Neural cell (in vitro differentiated cells): Measurements from ENCODE around the gene WIPF3. TPM values are rescaled to one million over a fixed set of nuclear protein-coding genes. Genes with fewer than 3 reads are reported as not detected.

Experiments used
- H2AFZ ChIP-seq: fragments of 200-600, 300-800 bp; sonication (generic), shearing (Covaris generic); 2 replicates; pipeline ENCODE4 v1.6.0; 2014; ENCODE audit warnings: low read depth, mild to moderate bottlenecking, antibody characterized with exemption, low read length, moderate library complexity
- H3F3A ChIP-seq: fragments of 200-600 bp; shearing (Covaris generic); 2 replicates; pipeline ENCODE4 v1.6.1; 2016; ENCODE audit warnings: mild to moderate bottlenecking, moderate library complexity, mixed read lengths, antibody characterized with exemption, low read length; ENCODE audit not compliant: insufficient read depth, poor library complexity, severe bottlenecking
- H3K27ac ChIP-seq: fragments of 200-600, 300-800 bp; sonication (generic), shearing (Covaris generic); 2 replicates; pipeline ENCODE4 v1.5.1; 2014; ENCODE audit warnings: mild to moderate bottlenecking, low read length, moderate library complexity
- H3K27me3 ChIP-seq: fragments of 300-800, 200-600 bp; sonication (generic), shearing (Covaris generic); 2 replicates; pipeline ENCODE4 v1.6.0; 2014; ENCODE audit warnings: mild to moderate bottlenecking, low read depth, low read length, moderate library complexity; ENCODE audit not compliant: insufficient read depth
- H3K36me3 ChIP-seq: fragments of 300-800, 200-600 bp; sonication (generic), shearing (Covaris generic); 2 replicates; pipeline ENCODE4 v1.5.1; 2014; ENCODE audit warnings: mild to moderate bottlenecking, antibody characterized with exemption, low read length, moderate library complexity; ENCODE audit not compliant: insufficient read depth
- H3K4me2 ChIP-seq: fragments of 300-800, 200-600 bp; sonication (generic), shearing (Covaris generic); 2 replicates; pipeline ENCODE4 v1.6.0; 2014; ENCODE audit warnings: mild to moderate bottlenecking, low read length
- H3K4me3 ChIP-seq: fragments of 300-800, 200-600 bp; sonication (generic), shearing (Covaris generic); 2 replicates; pipeline ENCODE4 v1.5.1; 2014; ENCODE audit warnings: mild to moderate bottlenecking, low read length, moderate library complexity
- H3K79me2 ChIP-seq: fragments of 200-600 bp; shearing (Covaris generic); replicated peaks from 2 replicates; pipeline ENCODE4 v1.6.0; 2014; ENCODE audit warnings: mild to moderate bottlenecking, low read length, moderate library complexity; ENCODE audit not compliant: insufficient read depth
- H3K9ac ChIP-seq: fragments of 300-800, 200-600 bp; sonication (generic), shearing (Covaris generic); 2 replicates; pipeline ENCODE4 v1.6.1; 2016; ENCODE audit warnings: mild to moderate bottlenecking, low read length, mixed read lengths
- H3K9me2 ChIP-seq: fragments of 200-600 bp; shearing (Covaris generic); 2 replicates; pipeline ENCODE4 v1.6.1; 2016; ENCODE audit warnings: mild to moderate bottlenecking, low read length, mixed read lengths; ENCODE audit not compliant: insufficient read depth
- H3K9me3 ChIP-seq: fragments of 200-600, 300-800 bp; sonication (generic), shearing (Covaris generic); 2 replicates; pipeline ENCODE4 v1.6.1; 2016; ENCODE audit warnings: mild to moderate bottlenecking, mixed run types, low read length, moderate library complexity, mixed read lengths
- H4K20me1 ChIP-seq: fragments of 200-600 bp; shearing (Covaris generic); 2 replicates; pipeline ENCODE4 v1.6.1; 2016; ENCODE audit warnings: mild to moderate bottlenecking, mixed run types; ENCODE audit not compliant: insufficient read depth
- CTCF ChIP-seq: fragments of 450-650 bp; IDR thresholded peaks from 2 replicates; pipeline ENCODE4 v1.5.1; 2014; ENCODE audit warnings: antibody characterized with exemption, mild to moderate bottlenecking, moderate library complexity; ENCODE audit not compliant: poor library complexity, severe bottlenecking
- EP300 ChIP-seq: fragments of 450-650 bp; conservative IDR thresholded peaks from 2 replicates; pipeline ENCODE4 v1.6.1; 2014; ENCODE audit warnings: antibody characterized with exemption, mild to moderate bottlenecking, moderate library complexity; ENCODE audit not compliant: poor library complexity, severe bottlenecking
- EZH2 ChIP-seq: fragments of 200-600, 300-800 bp; shearing (Covaris generic), sonication (generic); IDR thresholded peaks from 2 replicates; pipeline ENCODE4 v1.6.1; 2014; ENCODE audit warnings: antibody characterized with exemption, low read length, borderline replicate concordance, mild to moderate bottlenecking; ENCODE audit not compliant: insufficient read depth, poor library complexity, severe bottlenecking
- MXI1 ChIP-seq: fragments of 450-650 bp; conservative IDR thresholded peaks from 2 replicates; pipeline ENCODE4 v1.6.1; 2014; ENCODE audit warnings: antibody characterized with exemption, mild to moderate bottlenecking; ENCODE audit not compliant: poor library complexity, severe bottlenecking
- POLR2AphosphoS5 ChIP-seq: IDR thresholded peaks from 2 replicates; pipeline ENCODE4 v1.6.1; 2012
- RAD21 ChIP-seq: fragments of 450-650 bp; conservative IDR thresholded peaks from 2 replicates; pipeline ENCODE4 v1.6.1; 2014; ENCODE audit warnings: antibody characterized with exemption, mild to moderate bottlenecking, moderate library complexity
- SMC3 ChIP-seq: fragments of 450-650 bp; conservative IDR thresholded peaks from 2 replicates; pipeline ENCODE4 v1.6.1; 2014; ENCODE audit warnings: antibody characterized with exemption, mild to moderate bottlenecking, moderate library complexity; ENCODE audit not compliant: poor library complexity
- TAF1 ChIP-seq: IDR thresholded peaks from 2 replicates; pipeline ENCODE4 v1.6.1; 2012; ENCODE audit warnings: low read depth
- polyA plus RNA-seq: library from polyadenylated mRNA; depleted of rRNA; stranded (reverse); fragments of >200 nt; gene quantifications from 2 replicates; pipeline ENCODE4 v1.2.3, GENCODE V29; 2014
- TF ChIP-seq, protein P1 (sequence below): IDR thresholded peaks from 2 replicates; pipeline ENCODE4 v1.6.1; 2012; ENCODE audit warnings: borderline replicate concordance

Gene WIPF3
- polyA plus RNA-seq, 1 donor from 2014 or later, result 3.8 TPM

GRCh38 chr7:29915481-29916215 lies 109.3 kb downstream of the WIPF3 start:
- H3K9ac ChIP-seq, result no peak overlapping the region
- H3K9me2 ChIP-seq, result no peaks in the 10 kb centered on the region
- peaks cover 24% of the 10 kb centered on the region for H3K36me3 ChIP-seq
- no peak overlapping the region for H3K4me2 ChIP-seq
- TF ChIP-seq SMC3 (no peak), EP300 (no peak), MXI1 (no peak), CTCF (no peak), RAD21 (no peak), POLR2AphosphoS5 (no peak)
- TF ChIP-seq, protein P1, sequence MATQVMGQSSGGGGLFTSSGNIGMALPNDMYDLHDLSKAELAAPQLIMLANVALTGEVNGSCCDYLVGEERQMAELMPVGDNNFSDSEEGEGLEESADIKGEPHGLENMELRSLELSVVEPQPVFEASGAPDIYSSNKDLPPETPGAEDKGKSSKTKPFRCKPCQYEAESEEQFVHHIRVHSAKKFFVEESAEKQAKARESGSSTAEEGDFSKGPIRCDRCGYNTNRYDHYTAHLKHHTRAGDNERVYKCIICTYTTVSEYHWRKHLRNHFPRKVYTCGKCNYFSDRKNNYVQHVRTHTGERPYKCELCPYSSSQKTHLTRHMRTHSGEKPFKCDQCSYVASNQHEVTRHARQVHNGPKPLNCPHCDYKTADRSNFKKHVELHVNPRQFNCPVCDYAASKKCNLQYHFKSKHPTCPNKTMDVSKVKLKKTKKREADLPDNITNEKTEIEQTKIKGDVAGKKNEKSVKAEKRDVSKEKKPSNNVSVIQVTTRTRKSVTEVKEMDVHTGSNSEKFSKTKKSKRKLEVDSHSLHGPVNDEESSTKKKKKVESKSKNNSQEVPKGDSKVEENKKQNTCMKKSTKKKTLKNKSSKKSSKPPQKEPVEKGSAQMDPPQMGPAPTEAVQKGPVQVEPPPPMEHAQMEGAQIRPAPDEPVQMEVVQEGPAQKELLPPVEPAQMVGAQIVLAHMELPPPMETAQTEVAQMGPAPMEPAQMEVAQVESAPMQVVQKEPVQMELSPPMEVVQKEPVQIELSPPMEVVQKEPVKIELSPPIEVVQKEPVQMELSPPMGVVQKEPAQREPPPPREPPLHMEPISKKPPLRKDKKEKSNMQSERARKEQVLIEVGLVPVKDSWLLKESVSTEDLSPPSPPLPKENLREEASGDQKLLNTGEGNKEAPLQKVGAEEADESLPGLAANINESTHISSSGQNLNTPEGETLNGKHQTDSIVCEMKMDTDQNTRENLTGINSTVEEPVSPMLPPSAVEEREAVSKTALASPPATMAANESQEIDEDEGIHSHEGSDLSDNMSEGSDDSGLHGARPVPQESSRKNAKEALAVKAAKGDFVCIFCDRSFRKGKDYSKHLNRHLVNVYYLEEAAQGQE, result no peak
- no peak overlapping the region for H3K4me3 ChIP-seq
- H3K27me3 ChIP-seq, result no peaks in the 10 kb centered on the region
- no peaks in the 10 kb centered on the region for H3K9me3 ChIP-seq
- no peak overlapping the region for H2AFZ ChIP-seq
- no peak overlapping the region for H3K27ac ChIP-seq
- H4K20me1 ChIP-seq, result no peaks in the 10 kb centered on the region
- no peaks in the 10 kb centered on the region for H3F3A ChIP-seq
- H3K79me2 ChIP-seq, result no peaks in the 10 kb centered on the region

DNA sequence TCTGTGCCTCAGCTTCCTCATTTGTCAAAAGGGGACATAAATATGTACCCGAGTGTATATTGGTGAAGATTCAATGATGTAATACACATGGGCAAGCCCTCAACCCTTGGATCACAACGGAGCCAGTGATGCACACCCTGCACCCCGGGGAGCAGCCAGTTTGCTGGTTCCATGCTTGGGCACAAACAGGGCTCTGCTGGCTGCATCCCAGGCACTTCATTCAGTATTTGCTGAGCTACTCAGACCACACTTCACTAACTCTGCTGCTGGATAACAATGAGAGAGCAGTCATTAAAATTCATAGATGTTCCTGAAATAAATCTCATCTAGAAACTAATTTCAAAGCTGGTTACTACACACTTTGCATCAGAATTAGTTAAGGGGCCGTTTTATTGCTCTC lies 111.3 kb downstream of the WIPF3 start:
- H3K79me2 ChIP-seq, result no peaks in the 10 kb centered on the region
- H3K9me2 ChIP-seq, result no peaks in the 10 kb centered on the region
- TF ChIP-seq TAF1, result no peak
- TF ChIP-seq EZH2, result no peak
- TF ChIP-seq SMC3, result no peak
- no peak for TF ChIP-seq CTCF
- TF ChIP-seq MXI1, result no peak
- TF ChIP-seq POLR2AphosphoS5, result no peak
- TF ChIP-seq EP300, result no peak
- no peak for TF ChIP-seq RAD21
- TF ChIP-seq, protein P1, result no peak
- no peak overlapping the region for H3K9ac ChIP-seq
- H3K27ac ChIP-seq, result no peak overlapping the region
- H2AFZ ChIP-seq, result no peak overlapping the region
- peaks cover 17% of the 10 kb centered on the region for H3K36me3 ChIP-seq
- no peaks in the 10 kb centered on the region for H3K9me3 ChIP-seq
- no peaks in the 10 kb centered on the region for H3F3A ChIP-seq
- no peak overlapping the region for H3K4me2 ChIP-seq
- no peaks in the 10 kb centered on the region for H3K27me3 ChIP-seq
- H3K4me3 ChIP-seq, result no peak overlapping the region
- no peaks in the 10 kb centered on the region for H4K20me1 ChIP-seq
